WTC11 (cell line): Measurements from ENCODE around the gene MYO9A. TPM values are rescaled to one million over a fixed set of nuclear protein-coding genes. Genes with fewer than 3 reads are reported as not detected.

ENCODE experiments used
- ATAC-seq: fragments of 200-7000 bp; cut with Tn5 transposase; 2 replicates; pipeline ENCODE4 v1.10.0; 2021; ENCODE audit warnings: mild to moderate bottlenecking, moderate library complexity
- CTCF ChIA-PET: fragments of 300-600 bp; sonication (Branson Sonifier 250); formaldehyde crosslinking; loops from one replicate; lab custom pipeline; 2021; ENCODE audit warnings: antibody characterized with exemption; lab: Charles Lee
- POLR2A ChIA-PET: fragments of 350-600 bp; sonication (Branson Sonifier 250); formaldehyde crosslinking; loops from one replicate; lab custom pipeline; 2021; ENCODE audit warnings: antibody characterized with exemption; lab: Charles Lee
- DNase-seq: peaks from one replicate; pipeline ENCODE4 v3.0.0; 2021; ENCODE audit warnings: low spot score
- H3K27ac Mint-ChIP-seq: 2 replicates; pipeline ENCODE4 v1.8.0; 2021; ENCODE audit warnings: mixed read lengths
- H3K27me3 Mint-ChIP-seq: 2 replicates; pipeline ENCODE4 v1.8.0; 2021; ENCODE audit warnings: low read depth, mild to moderate bottlenecking, moderate library complexity, mixed read lengths
- H3K36me3 Mint-ChIP-seq: 2 replicates; pipeline ENCODE4 v1.8.0; 2021; ENCODE audit warnings: mixed read lengths
- H3K4me1 Mint-ChIP-seq: 2 replicates; pipeline ENCODE4 v1.8.0; 2022; ENCODE audit warnings: mixed read lengths
- H3K4me3 Mint-ChIP-seq: 2 replicates; pipeline ENCODE4 v1.8.0; 2021; ENCODE audit warnings: mild to moderate bottlenecking, moderate library complexity, mixed read lengths
- H3K9me3 Mint-ChIP-seq: 2 replicates; pipeline ENCODE4 v1.8.0; 2021; ENCODE audit warnings: mixed read lengths
- GRHL2 ChIP-seq: fragments of 250-450 bp; sonication (Bioruptor Pico); IDR thresholded peaks from 2 replicates; pipeline ENCODE4 v1.8.0; 2022; ENCODE audit warnings: mild to moderate bottlenecking, moderate library complexity; ENCODE audit not compliant: insufficient replicate concordance, severe bottlenecking
- GTF2I ChIP-seq: fragments of 250-450 bp; sonication (Bioruptor Pico); conservative IDR thresholded peaks from 2 replicates; pipeline ENCODE4 v1.4.0; 2021; ENCODE audit warnings: mild to moderate bottlenecking
- HMGA2 ChIP-seq: fragments of 250-450 bp; sonication (Bioruptor Pico); IDR thresholded peaks from 2 replicates; pipeline ENCODE4 v1.4.0; 2021; ENCODE audit warnings: mild to moderate bottlenecking, moderate library complexity
- NR3C1 ChIP-seq: sonication (generic); formaldehyde crosslinking; conservative IDR thresholded peaks from 2 replicates; pipeline ENCODE4 v1.8.1; 2023; ENCODE audit warnings: low read depth, mild to moderate bottlenecking, missing genetic modification reagents
- TP53 ChIP-seq: sonication (generic); formaldehyde crosslinking; IDR thresholded peaks from 2 replicates; pipeline ENCODE4 v1.8.1; 2023; ENCODE audit warnings: mild to moderate bottlenecking, missing genetic modification reagents
- ZNF317 ChIP-seq: sonication (generic); formaldehyde crosslinking; IDR thresholded peaks from 2 replicates; pipeline ENCODE4 v1.8.1; 2023; ENCODE audit warnings: low read depth, mild to moderate bottlenecking, moderate library complexity, missing genetic modification reagents, borderline replicate concordance
- total RNA-seq: library from RNA; stranded (reverse); gene quantifications from 3 replicates; pipeline ENCODE4 v1.2.3, GENCODE V29; 2021
- TF ChIP-seq, protein P1 (sequence below): sonication (generic); formaldehyde crosslinking; IDR thresholded peaks from 2 replicates; pipeline ENCODE4 v1.8.1; 2022; ENCODE audit warnings: low read depth, missing genetic modification reagents, borderline replicate concordance
- TF ChIP-seq, protein P2 (sequence below): fragments of 250-450 bp; sonication (Bioruptor Pico); IDR thresholded peaks from 2 replicates; pipeline ENCODE4 v1.9.0; 2021; ENCODE audit warnings: mild to moderate bottlenecking, borderline replicate concordance
- TF ChIP-seq, protein P3 (sequence below): fragments of 250-450 bp; sonication (Bioruptor Pico); IDR thresholded peaks from 2 replicates; pipeline ENCODE4 v1.9.0; 2021; ENCODE audit warnings: moderate library complexity, mild to moderate bottlenecking, inconsistent platforms, borderline replicate concordance
- TF ChIP-seq, protein P4 (sequence below): sonication (generic); formaldehyde crosslinking; IDR thresholded peaks from 2 replicates; pipeline ENCODE4 v1.8.0; 2022; ENCODE audit warnings: missing genetic modification reagents
- TF ChIP-seq, protein P5 (sequence below): sonication (generic); formaldehyde crosslinking; conservative IDR thresholded peaks from 2 replicates; pipeline ENCODE4 v1.8.1; 2023; ENCODE audit warnings: mild to moderate bottlenecking, low read depth, missing genetic modification reagents, moderate library complexity
- TF ChIP-seq, protein P6 (sequence below): fragments of 250-450 bp; sonication (Bioruptor Pico); conservative IDR thresholded peaks from 2 replicates; pipeline ENCODE4 v1.9.0; 2021; ENCODE audit warnings: mild to moderate bottlenecking
- TF ChIP-seq, protein P7 (sequence below): fragments of 250-450 bp; sonication (Bioruptor Pico); IDR thresholded peaks from 2 replicates; pipeline ENCODE4 v2.1.2; 2022; ENCODE audit warnings: mild to moderate bottlenecking, moderate library complexity

MYO9A gene
- total RNA-seq, 1 experiment from 2014 or later: 23.5 TPM

DNA sequence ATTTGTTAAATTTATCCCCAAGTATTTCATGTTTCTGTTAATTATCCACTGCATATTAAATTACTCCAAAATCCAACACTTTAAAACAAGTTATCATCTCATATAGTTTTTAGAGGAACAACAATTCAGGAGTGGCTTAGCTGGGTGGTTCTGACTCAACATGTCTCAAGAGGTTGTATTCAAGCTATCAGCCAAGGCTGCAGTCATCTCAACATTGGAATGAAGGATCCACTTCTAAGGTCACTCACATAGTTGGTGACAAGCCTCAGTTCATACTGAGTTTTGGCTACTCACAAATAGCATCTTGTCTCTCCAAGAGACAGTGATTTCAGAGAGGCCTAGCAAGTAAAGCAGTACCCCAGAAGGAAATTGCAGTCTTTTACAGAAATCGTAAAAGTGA lies 172.9 kb downstream of the MYO9A start (continued):
- TF ChIP-seq, protein P1, sequence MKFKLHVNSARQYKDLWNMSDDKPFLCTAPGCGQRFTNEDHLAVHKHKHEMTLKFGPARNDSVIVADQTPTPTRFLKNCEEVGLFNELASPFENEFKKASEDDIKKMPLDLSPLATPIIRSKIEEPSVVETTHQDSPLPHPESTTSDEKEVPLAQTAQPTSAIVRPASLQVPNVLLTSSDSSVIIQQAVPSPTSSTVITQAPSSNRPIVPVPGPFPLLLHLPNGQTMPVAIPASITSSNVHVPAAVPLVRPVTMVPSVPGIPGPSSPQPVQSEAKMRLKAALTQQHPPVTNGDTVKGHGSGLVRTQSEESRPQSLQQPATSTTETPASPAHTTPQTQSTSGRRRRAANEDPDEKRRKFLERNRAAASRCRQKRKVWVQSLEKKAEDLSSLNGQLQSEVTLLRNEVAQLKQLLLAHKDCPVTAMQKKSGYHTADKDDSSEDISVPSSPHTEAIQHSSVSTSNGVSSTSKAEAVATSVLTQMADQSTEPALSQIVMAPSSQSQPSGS (CRISPR knock-in tag): no peak
- TF ChIP-seq GTF2I (CRISPR knock-in tag) (no peak), ZNF317 (no peak), HMGA2 (CRISPR knock-in tag) (no peak), NR3C1 (no peak)
- TF ChIP-seq, protein P2, sequence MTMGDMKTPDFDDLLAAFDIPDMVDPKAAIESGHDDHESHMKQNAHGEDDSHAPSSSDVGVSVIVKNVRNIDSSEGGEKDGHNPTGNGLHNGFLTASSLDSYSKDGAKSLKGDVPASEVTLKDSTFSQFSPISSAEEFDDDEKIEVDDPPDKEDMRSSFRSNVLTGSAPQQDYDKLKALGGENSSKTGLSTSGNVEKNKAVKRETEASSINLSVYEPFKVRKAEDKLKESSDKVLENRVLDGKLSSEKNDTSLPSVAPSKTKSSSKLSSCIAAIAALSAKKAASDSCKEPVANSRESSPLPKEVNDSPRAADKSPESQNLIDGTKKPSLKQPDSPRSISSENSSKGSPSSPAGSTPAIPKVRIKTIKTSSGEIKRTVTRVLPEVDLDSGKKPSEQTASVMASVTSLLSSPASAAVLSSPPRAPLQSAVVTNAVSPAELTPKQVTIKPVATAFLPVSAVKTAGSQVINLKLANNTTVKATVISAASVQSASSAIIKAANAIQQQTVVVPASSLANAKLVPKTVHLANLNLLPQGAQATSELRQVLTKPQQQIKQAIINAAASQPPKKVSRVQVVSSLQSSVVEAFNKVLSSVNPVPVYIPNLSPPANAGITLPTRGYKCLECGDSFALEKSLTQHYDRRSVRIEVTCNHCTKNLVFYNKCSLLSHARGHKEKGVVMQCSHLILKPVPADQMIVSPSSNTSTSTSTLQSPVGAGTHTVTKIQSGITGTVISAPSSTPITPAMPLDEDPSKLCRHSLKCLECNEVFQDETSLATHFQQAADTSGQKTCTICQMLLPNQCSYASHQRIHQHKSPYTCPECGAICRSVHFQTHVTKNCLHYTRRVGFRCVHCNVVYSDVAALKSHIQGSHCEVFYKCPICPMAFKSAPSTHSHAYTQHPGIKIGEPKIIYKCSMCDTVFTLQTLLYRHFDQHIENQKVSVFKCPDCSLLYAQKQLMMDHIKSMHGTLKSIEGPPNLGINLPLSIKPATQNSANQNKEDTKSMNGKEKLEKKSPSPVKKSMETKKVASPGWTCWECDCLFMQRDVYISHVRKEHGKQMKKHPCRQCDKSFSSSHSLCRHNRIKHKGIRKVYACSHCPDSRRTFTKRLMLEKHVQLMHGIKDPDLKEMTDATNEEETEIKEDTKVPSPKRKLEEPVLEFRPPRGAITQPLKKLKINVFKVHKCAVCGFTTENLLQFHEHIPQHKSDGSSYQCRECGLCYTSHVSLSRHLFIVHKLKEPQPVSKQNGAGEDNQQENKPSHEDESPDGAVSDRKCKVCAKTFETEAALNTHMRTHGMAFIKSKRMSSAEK: no peak
- TF ChIP-seq, protein P3, sequence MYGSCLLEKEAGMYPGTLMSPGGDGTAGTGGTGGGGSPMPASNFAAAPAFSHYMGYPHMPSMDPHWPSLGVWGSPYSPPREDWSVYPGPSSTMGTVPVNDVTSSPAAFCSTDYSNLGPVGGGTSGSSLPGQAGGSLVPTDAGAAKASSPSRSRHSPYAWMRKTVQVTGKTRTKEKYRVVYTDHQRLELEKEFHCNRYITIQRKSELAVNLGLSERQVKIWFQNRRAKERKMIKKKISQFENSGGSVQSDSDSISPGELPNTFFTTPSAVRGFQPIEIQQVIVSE (CRISPR knock-in tag): no peak
- TF ChIP-seq, protein P4, sequence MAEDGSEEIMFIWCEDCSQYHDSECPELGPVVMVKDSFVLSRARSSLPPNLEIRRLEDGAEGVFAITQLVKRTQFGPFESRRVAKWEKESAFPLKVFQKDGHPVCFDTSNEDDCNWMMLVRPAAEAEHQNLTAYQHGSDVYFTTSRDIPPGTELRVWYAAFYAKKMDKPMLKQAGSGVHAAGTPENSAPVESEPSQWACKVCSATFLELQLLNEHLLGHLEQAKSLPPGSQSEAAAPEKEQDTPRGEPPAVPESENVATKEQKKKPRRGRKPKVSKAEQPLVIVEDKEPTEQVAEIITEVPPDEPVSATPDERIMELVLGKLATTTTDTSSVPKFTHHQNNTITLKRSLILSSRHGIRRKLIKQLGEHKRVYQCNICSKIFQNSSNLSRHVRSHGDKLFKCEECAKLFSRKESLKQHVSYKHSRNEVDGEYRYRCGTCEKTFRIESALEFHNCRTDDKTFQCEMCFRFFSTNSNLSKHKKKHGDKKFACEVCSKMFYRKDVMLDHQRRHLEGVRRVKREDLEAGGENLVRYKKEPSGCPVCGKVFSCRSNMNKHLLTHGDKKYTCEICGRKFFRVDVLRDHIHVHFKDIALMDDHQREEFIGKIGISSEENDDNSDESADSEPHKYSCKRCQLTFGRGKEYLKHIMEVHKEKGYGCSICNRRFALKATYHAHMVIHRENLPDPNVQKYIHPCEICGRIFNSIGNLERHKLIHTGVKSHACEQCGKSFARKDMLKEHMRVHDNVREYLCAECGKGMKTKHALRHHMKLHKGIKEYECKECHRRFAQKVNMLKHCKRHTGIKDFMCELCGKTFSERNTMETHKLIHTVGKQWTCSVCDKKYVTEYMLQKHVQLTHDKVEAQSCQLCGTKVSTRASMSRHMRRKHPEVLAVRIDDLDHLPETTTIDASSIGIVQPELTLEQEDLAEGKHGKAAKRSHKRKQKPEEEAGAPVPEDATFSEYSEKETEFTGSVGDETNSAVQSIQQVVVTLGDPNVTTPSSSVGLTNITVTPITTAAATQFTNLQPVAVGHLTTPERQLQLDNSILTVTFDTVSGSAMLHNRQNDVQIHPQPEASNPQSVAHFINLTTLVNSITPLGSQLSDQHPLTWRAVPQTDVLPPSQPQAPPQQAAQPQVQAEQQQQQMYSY (CRISPR knock-in tag): no peak
- TF ChIP-seq, protein P5, sequence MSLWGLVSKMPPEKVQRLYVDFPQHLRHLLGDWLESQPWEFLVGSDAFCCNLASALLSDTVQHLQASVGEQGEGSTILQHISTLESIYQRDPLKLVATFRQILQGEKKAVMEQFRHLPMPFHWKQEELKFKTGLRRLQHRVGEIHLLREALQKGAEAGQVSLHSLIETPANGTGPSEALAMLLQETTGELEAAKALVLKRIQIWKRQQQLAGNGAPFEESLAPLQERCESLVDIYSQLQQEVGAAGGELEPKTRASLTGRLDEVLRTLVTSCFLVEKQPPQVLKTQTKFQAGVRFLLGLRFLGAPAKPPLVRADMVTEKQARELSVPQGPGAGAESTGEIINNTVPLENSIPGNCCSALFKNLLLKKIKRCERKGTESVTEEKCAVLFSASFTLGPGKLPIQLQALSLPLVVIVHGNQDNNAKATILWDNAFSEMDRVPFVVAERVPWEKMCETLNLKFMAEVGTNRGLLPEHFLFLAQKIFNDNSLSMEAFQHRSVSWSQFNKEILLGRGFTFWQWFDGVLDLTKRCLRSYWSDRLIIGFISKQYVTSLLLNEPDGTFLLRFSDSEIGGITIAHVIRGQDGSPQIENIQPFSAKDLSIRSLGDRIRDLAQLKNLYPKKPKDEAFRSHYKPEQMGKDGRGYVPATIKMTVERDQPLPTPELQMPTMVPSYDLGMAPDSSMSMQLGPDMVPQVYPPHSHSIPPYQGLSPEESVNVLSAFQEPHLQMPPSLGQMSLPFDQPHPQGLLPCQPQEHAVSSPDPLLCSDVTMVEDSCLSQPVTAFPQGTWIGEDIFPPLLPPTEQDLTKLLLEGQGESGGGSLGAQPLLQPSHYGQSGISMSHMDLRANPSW (CRISPR knock-in tag): no peak

DNA sequence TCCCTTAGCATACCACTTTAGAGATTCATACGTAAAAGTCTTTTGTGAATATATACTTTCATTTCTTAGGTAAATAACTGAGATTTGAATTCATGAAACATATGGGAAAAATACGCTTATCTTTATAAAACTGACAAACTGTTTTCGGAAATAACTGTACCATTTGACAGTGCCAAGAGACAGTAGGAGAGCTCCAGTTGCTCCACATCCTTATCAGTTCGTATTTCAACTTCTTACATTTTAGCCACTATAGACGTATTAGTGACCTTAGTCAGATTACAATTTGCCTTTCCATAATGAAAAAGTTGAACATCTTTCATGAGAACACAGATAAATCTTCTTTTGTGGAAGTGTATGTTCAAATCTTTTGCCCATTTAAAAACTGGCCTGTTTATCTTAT lies 174.1 kb downstream of the MYO9A start:
- no peak for DNase-seq
- H3K27me3 Mint-ChIP-seq: no peaks in the 10 kb centered on the region
- H3K36me3 Mint-ChIP-seq: no peaks in the 10 kb centered on the region
- no peak for ATAC-seq
- no peak overlapping the region for H3K4me3 Mint-ChIP-seq
- no peaks in the 10 kb centered on the region for H3K9me3 Mint-ChIP-seq
- POLR2A ChIA-PET: no interaction called here
- peaks cover 4% of the 10 kb centered on the region for H3K4me1 Mint-ChIP-seq
- CTCF ChIA-PET: no interaction called here
- no peak overlapping the region for H3K27ac Mint-ChIP-seq
- no peak for TF ChIP-seq GRHL2 (CRISPR knock-in tag)
- no peak for TF ChIP-seq TP53 (CRISPR knock-in tag)
- TF ChIP-seq, protein P6, sequence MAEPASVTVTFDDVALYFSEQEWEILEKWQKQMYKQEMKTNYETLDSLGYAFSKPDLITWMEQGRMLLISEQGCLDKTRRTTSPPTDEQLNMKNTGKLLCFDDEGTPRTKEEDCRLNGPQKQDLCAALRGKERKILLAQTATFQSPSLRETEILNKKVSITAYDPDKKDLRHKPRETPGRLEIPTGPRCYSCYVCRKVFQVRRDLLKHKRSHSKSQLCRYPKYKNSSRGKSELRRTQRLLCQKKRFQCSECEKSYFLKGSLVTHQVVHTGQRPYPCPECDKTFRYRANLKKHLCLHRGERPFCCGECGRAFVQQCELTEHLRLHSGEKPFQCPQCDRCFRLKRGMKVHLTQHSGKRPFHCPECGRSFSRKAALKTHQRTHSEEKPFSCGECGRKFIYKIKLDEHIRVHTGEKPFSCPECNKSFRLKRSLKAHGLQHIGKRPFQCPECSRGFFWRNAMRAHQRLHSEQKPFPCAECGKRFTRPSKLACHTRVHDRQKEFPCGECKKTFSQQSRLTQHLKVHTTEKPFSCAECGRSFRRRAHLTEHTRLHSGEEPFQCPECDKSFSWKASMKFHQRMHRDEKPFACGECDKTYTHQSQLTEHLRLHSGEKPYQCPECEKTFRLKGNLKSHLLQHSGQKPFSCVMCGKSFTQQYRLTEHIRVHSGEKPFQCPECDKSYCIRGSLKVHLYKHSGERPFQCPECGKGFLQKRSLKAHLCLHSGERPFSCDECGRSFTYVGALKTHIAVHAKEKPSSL: no peak
- TF ChIP-seq, protein P5 (CRISPR knock-in tag): no peak
- TF ChIP-seq, protein P7, sequence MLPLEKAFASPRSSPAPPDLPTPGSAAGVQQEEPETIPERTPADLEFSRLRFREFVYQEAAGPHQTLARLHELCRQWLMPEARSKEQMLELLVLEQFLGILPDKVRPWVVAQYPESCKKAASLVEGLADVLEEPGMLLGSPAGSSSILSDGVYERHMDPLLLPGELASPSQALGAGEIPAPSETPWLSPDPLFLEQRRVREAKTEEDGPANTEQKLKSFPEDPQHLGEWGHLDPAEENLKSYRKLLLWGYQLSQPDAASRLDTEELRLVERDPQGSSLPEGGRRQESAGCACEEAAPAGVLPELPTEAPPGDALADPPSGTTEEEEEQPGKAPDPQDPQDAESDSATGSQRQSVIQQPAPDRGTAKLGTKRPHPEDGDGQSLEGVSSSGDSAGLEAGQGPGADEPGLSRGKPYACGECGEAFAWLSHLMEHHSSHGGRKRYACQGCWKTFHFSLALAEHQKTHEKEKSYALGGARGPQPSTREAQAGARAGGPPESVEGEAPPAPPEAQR (CRISPR knock-in tag): no peak
